Kidney (tissue), 14 donors: ENCODE measurements around the gene KCNK13. TPM values are rescaled to one million over a fixed set of nuclear protein-coding genes. Genes with fewer than 3 reads are reported as not detected.
"Not testable (repeated sequence)": the region's sequence is repeated elsewhere in the genome, so short reads cannot be mapped to it uniquely, and the experiment has no call there.

Experiments used
- DNase-seq, 5 donors: peaks; one replicate each; pipeline ENCODE4 v3.0.0-alpha.2; 2013 to 2020
- FAIRE-seq: peaks from 2 replicates; lab custom pipeline; 2012; peaks lifted over from hg19 to GRCh38; lab: Jason Lieb, UNC
- H3K27ac ChIP-seq, 2 donors: one replicate each; pipeline ENCODE4 v1.7.0; 2013; ENCODE audit warnings: low read depth in 2 of 2, low read length in 2 of 2, inconsistent platforms in 1 of 2
- H3K27me3 ChIP-seq: one replicate; pipeline ENCODE4 v1.7.1; 2013; ENCODE audit warnings: low read length, inconsistent platforms; ENCODE audit not compliant: control insufficient read depth, insufficient read depth
- H3K36me3 ChIP-seq, 3 donors: one replicate each; pipeline versions ENCODE4 v1.7.0 to v1.7.1; 2013; ENCODE audit warnings: low read length in 3 of 3, control low read depth in 1 of 3, inconsistent platforms in 1 of 3; ENCODE audit not compliant: insufficient read depth in 3 of 3, control insufficient read depth in 2 of 3
- H3K4me1 ChIP-seq, 3 donors: one replicate each; pipeline versions ENCODE4 v1.7.0 to v1.7.1; 2013; ENCODE audit warnings: low read length in 3 of 3, inconsistent platforms in 1 of 3, low read depth in 1 of 3; ENCODE audit not compliant: control insufficient read depth in 2 of 3, insufficient read depth in 2 of 3
- H3K4me3 ChIP-seq, 3 donors: one replicate each; pipeline versions ENCODE4 v1.7.0 to v1.8.1; 2013; ENCODE audit warnings: low read length in 3 of 3, control low read depth in 1 of 3, inconsistent platforms in 1 of 3
- H3K9ac ChIP-seq, 3 donors: one replicate each; pipeline versions ENCODE4 v1.7.0 to v1.7.1; 2013; ENCODE audit warnings: low read length in 3 of 3, control low read depth in 1 of 3, inconsistent platforms in 1 of 3
- H3K9me3 ChIP-seq, 3 donors: one replicate each; pipeline versions ENCODE4 v1.7.0 to v1.7.1; 2013; ENCODE audit warnings: low read length in 3 of 3, control low read depth in 1 of 3, inconsistent platforms in 1 of 3; ENCODE audit not compliant: control insufficient read depth in 2 of 3, insufficient read depth in 1 of 3
- CTCF ChIP-seq: IDR thresholded peaks from 3 replicates; pipeline ENCODE4 v1.5.1; 2012; ENCODE audit warnings: mild to moderate bottlenecking, moderate library complexity, borderline replicate concordance; ENCODE audit not compliant: insufficient read depth; ENCODE audit errors: extremely low read depth
- intact Hi-C: fragments of 100-400 bp; cut with DNase I; formaldehyde crosslinking; loops from one replicate; pipeline ENCODE4 v1.11.1; 2022
- polyA plus RNA-seq: library from polyadenylated mRNA; stranded (reverse); fragments of 350-450 nt; fragmentation: Illumina TruSeq; extraction: RNeasy Lipid Tissue Mini Kit (QIAGEN cat#74804); gene quantifications from one replicate; pipeline ENCODE4 v1.2.3, GENCODE V29; 2014; ENCODE audit warnings: low read depth, low replicate concordance; ENCODE audit not compliant: insufficient read depth
- total RNA-seq: library from RNA; stranded (reverse); fragmentation: NEBNext Ultra II Directional; extraction: Animal tissue kit (Norgen Biotek cat#: 25700); gene quantifications from one replicate; pipeline ENCODE4 v1.2.1, GENCODE V29; 2021
- donor health status: control.
- donor health status: control.
- donor health status: control.
- donor health status: control.
- donor health status: control.
- donor health status: DM: yes; HTN: yes; CAD: no.
- donor health status: Normal renal cell carcinoma (clear cell type).

The KCNK13 gene
- total and polyA plus RNA-seq, 2 donors from 2014 or later: 1.4 to 6.3 TPM

GRCh38 chr14:90023176-90023896 is 38.5 kb upstream of the KCNK13 start:
- intact Hi-C loops: no loop called here
- no peak overlapping the region for H3K4me3 ChIP-seq
- peaks cover 0 to 3% (median 0%) of the 10 kb centered on the region in 3 donors for H3K4me1 ChIP-seq
- H3K36me3 ChIP-seq: peaks cover 0 to 6% (median 2%) of the 10 kb centered on the region in 3 donors
- FAIRE-seq (no peak), DNase-seq (no peak)
- H3K27ac ChIP-seq: no peak overlapping the region
- H3K27me3 ChIP-seq: no peaks in the 10 kb centered on the region
- H3K9ac ChIP-seq: no peak overlapping the region
- no peaks in the 10 kb centered on the region for H3K9me3 ChIP-seq
- no peak for TF ChIP-seq CTCF

- peaks cover 0 to 3% (median 0%) of the 10 kb centered on the region in 3 donors for H3K4me1 ChIP-seq
- no peaks in the 10 kb centered on the region for H3K27me3 ChIP-seq
- no peak overlapping the region for H3K27ac ChIP-seq
- no peak overlapping the region for H3K9ac ChIP-seq
- FAIRE-seq (no peak), DNase-seq (no peak)
- no peaks in the 10 kb centered on the region for H3K9me3 ChIP-seq
- TF ChIP-seq CTCF: no peak
- no peak overlapping the region for H3K4me3 ChIP-seq
- intact Hi-C loops: no loop called here
- peaks cover 0 to 2% (median 2%) of the 10 kb centered on the region in 3 donors for H3K36me3 ChIP-seq
Observed at GRCh38 chr14:90024910-90025309, 36.9 kb upstream of the KCNK13 start.

- H3K4me1 ChIP-seq, H3K27me3 ChIP-seq, H3K27ac ChIP-seq, DNase-seq, FAIRE-seq, H3K36me3 ChIP-seq, H3K4me3 ChIP-seq, intact Hi-C loops, H3K9ac ChIP-seq, H3K9me3 ChIP-seq: not testable (repeated sequence)
Observed at GRCh38 chr14:90026608-90027007, 35.2 kb upstream of the KCNK13 start.

GRCh38 chr14:90027842-90028241 is 34.0 kb upstream of the KCNK13 start:
- intact Hi-C loops: no loop called here
- no peak for TF ChIP-seq CTCF
- DNase-seq (peak in 2 of 5 donors; percentile 15 to 43), FAIRE-seq (no peak)
- H3K27ac ChIP-seq: no peak overlapping the region
- H3K9me3 ChIP-seq: no peaks in the 10 kb centered on the region
- H3K36me3 ChIP-seq: peaks cover 0 to 3% (median 2%) of the 10 kb centered on the region in 3 donors
- no peak overlapping the region for H3K4me3 ChIP-seq
- no peaks in the 10 kb centered on the region for H3K27me3 ChIP-seq
- peaks cover 0 to 3% (median 0%) of the 10 kb centered on the region in 3 donors for H3K4me1 ChIP-seq
- no peak overlapping the region for H3K9ac ChIP-seq
